Ovary (tissue), 3 donors: ENCODE results near the gene B4GAT1.

Experiments
- CTCF ChIP-seq, 3 donors: fragments of 450-650 bp in 2 of 3; fragments of 200-600 bp in 1 of 3; IDR thresholded peaks; one replicate each; pipeline versions ENCODE4 v1.5.1 to v1.8.0; 2016 to 2022; ENCODE audit warnings: antibody characterized with exemption in 3 of 3, mild to moderate bottlenecking in 1 of 3
- EP300 ChIP-seq: sonication (generic); formaldehyde crosslinking; IDR thresholded peaks from one replicate; pipeline ENCODE4 v1.6.1; 2017; ENCODE audit warnings: antibody characterized with exemption
- POLR2A ChIP-seq: fragments of 450-650 bp; IDR thresholded peaks from one replicate; pipeline ENCODE4 v1.6.1; 2017; ENCODE audit warnings: antibody characterized with exemption, mild to moderate bottlenecking, moderate library complexity
- donor health status: DM: no; HTN: no; CAD: no.

- TF ChIP-seq CTCF (IDR thresholded peaks at IDR 0.05) (no peak), EP300 (no peak), POLR2A (no peak)
Observed at GRCh38 chr11:66331542-66332370, 15.7 kb downstream of the B4GAT1 start.
